ENCODE results near the gene FBXO31.
A peak's percentile ranks its signal among the peaks of the same experiment; 100 is the strongest.

Gene FBXO31

GRCh38 chr16:87356491-87356853, 27.1 kb downstream of the FBXO31 start:
- Histone ChIP-seq H3K4me1 (ENCODE audit: insufficient read depth, low read length) (no peaks in the 10 kb centered on the region), H3K4me3 (ENCODE audit: low read length) (no peak overlapping the region), H3K9ac (ENCODE audit: low read depth, low read length) (no peak overlapping the region), H3K27ac (ENCODE audit: low read length) (no peak overlapping the region), H3K27me3 (ENCODE audit: insufficient read depth, low read length) (no peaks in the 10 kb centered on the region), H3K9me3 (ENCODE audit: insufficient read depth, low read depth, low read length) (no peaks in the 10 kb centered on the region), H3K36me3 (ENCODE audit: insufficient read depth, low read depth, low read length) (peaks cover 29% of the 10 kb centered on the region)

- no peaks in the 10 kb centered on the region for H3K4me1 ChIP-seq (ENCODE audit: insufficient read depth, low read length)
- peaks cover 9% of the 10 kb centered on the region; the same call in 1 of the 2 replicates for H3K36me3 ChIP-seq (ENCODE audit: insufficient read depth, low read depth, low read length)
- no peaks in the 10 kb centered on the region for H3K9me3 ChIP-seq (ENCODE audit: insufficient read depth, low read depth, low read length)
- no peak overlapping the region for H3K4me3 ChIP-seq (ENCODE audit: low read length)
- H3K9ac ChIP-seq (ENCODE audit: low read depth, low read length): no peak overlapping the region
- H3K27me3 ChIP-seq (ENCODE audit: insufficient read depth, low read length): no peaks in the 10 kb centered on the region
- H3K27ac ChIP-seq (ENCODE audit: low read length): no peak overlapping the region
Observed at GRCh38 chr16:87353613-87354012, 30.0 kb downstream of the FBXO31 start.

- no peak overlapping the region for H3K27ac ChIP-seq (ENCODE audit: low read length)
- no peaks in the 10 kb centered on the region for H3K9me3 ChIP-seq (ENCODE audit: insufficient read depth, low read depth, low read length)
- H3K36me3 ChIP-seq (ENCODE audit: insufficient read depth, low read depth, low read length): peaks cover 2% of the 10 kb centered on the region; the same call in 1 of the 2 replicates
- H3K4me3 ChIP-seq (ENCODE audit: low read length): no peak overlapping the region
- H3K27me3 ChIP-seq (ENCODE audit: insufficient read depth, low read length): no peaks in the 10 kb centered on the region
- no peaks in the 10 kb centered on the region for H3K4me1 ChIP-seq (ENCODE audit: insufficient read depth, low read length)
- H3K9ac ChIP-seq (ENCODE audit: low read depth, low read length): no peak overlapping the region
Observed at GRCh38 chr16:87352818-87353217, 30.8 kb downstream of the FBXO31 start.

- Histone ChIP-seq H3K27ac (ENCODE audit: low read length) (no peak overlapping the region), H3K27me3 (ENCODE audit: insufficient read depth, low read length) (no peaks in the 10 kb centered on the region), H3K9ac (ENCODE audit: low read depth, low read length) (no peak overlapping the region), H3K36me3 (ENCODE audit: insufficient read depth, low read depth, low read length) (0 out of 2 replicates have a peak, but pooled peaks cover 8% of the 10 kb centered on the region), H3K9me3 (ENCODE audit: insufficient read depth, low read depth, low read length) (no peaks in the 10 kb centered on the region), H3K4me3 (ENCODE audit: low read length) (no peak overlapping the region), H3K4me1 (ENCODE audit: insufficient read depth, low read length) (no peaks in the 10 kb centered on the region)
Observed at GRCh38 chr16:87351320-87351698, 32.3 kb downstream of the FBXO31 start.

- Histone ChIP-seq H3K9ac (ENCODE audit: low read depth, low read length) (no peak overlapping the region), H3K4me3 (ENCODE audit: low read length) (no peak overlapping the region), H3K27ac (ENCODE audit: low read length) (no peak overlapping the region), H3K4me1 (ENCODE audit: insufficient read depth, low read length) (no peaks in the 10 kb centered on the region; the same call in 1 of the 2 replicates), H3K9me3 (ENCODE audit: insufficient read depth, low read depth, low read length) (no peaks in the 10 kb centered on the region), H3K27me3 (ENCODE audit: insufficient read depth, low read length) (no peaks in the 10 kb centered on the region), H3K36me3 (ENCODE audit: insufficient read depth, low read depth, low read length) (0 out of 2 replicates have a peak, but pooled peaks cover 8% of the 10 kb centered on the region)
Observed at GRCh38 chr16:87350681-87351319, 32.8 kb downstream of the FBXO31 start.

GRCh38 chr16:87350031-87350430, 33.5 kb downstream of the FBXO31 start:
- Histone ChIP-seq H3K36me3 (ENCODE audit: insufficient read depth, low read depth, low read length) (0 out of 2 replicates have a peak, but pooled peaks cover 8% of the 10 kb centered on the region), H3K9ac (ENCODE audit: low read depth, low read length) (no peak overlapping the region), H3K9me3 (ENCODE audit: insufficient read depth, low read depth, low read length) (no peaks in the 10 kb centered on the region), H3K27ac (ENCODE audit: low read length) (no peak overlapping the region), H3K4me1 (ENCODE audit: insufficient read depth, low read length) (peaks cover 5% of the 10 kb centered on the region; the same call in 1 of the 2 replicates), H3K27me3 (ENCODE audit: insufficient read depth, low read length) (no peaks in the 10 kb centered on the region), H3K4me3 (ENCODE audit: low read length) (no peak overlapping the region)

- H3K9me3 ChIP-seq (ENCODE audit: insufficient read depth, low read depth, low read length): no peaks in the 10 kb centered on the region
- H3K27ac ChIP-seq (ENCODE audit: low read length): no peak overlapping the region
- no peaks in the 10 kb centered on the region for H3K27me3 ChIP-seq (ENCODE audit: insufficient read depth, low read length)
- no peak overlapping the region for H3K9ac ChIP-seq (ENCODE audit: low read depth, low read length)
- peaks cover 5% of the 10 kb centered on the region; the same call in 1 of the 2 replicates for H3K4me1 ChIP-seq (ENCODE audit: insufficient read depth, low read length)
- no peak overlapping the region for H3K4me3 ChIP-seq (ENCODE audit: low read length)
- H3K36me3 ChIP-seq (ENCODE audit: insufficient read depth, low read depth, low read length): 0 out of 2 replicates have a peak, but pooled peaks cover 8% of the 10 kb centered on the region
Observed at GRCh38 chr16:87348616-87349157, 34.9 kb downstream of the FBXO31 start.

GRCh38 chr16:87347932-87348615, 35.5 kb downstream of the FBXO31 start:
- peaks cover 8% of the 10 kb centered on the region; the same call in 1 of the 2 replicates for H3K36me3 ChIP-seq (ENCODE audit: insufficient read depth, low read depth, low read length)
- H3K4me1 ChIP-seq (ENCODE audit: insufficient read depth, low read length): peaks cover 5% of the 10 kb centered on the region; the same call in 1 of the 2 replicates
- no peak overlapping the region for H3K9ac ChIP-seq (ENCODE audit: low read depth, low read length)
- no peak overlapping the region for H3K27ac ChIP-seq (ENCODE audit: low read length)
- no peak overlapping the region for H3K4me3 ChIP-seq (ENCODE audit: low read length)
- no peaks in the 10 kb centered on the region for H3K9me3 ChIP-seq (ENCODE audit: insufficient read depth, low read depth, low read length)
- H3K27me3 ChIP-seq (ENCODE audit: insufficient read depth, low read length): no peaks in the 10 kb centered on the region

GRCh38 chr16:87346517-87347060, 37.0 kb downstream of the FBXO31 start:
- Histone ChIP-seq H3K4me3 (ENCODE audit: low read length) (no peak overlapping the region), H3K4me1 (ENCODE audit: insufficient read depth, low read length) (peaks cover 5% of the 10 kb centered on the region; the same call in 1 of the 2 replicates), H3K27ac (ENCODE audit: low read length) (no peak overlapping the region), H3K36me3 (ENCODE audit: insufficient read depth, low read depth, low read length) (peaks cover 23% of the 10 kb centered on the region), H3K9ac (ENCODE audit: low read depth, low read length) (no peak overlapping the region), H3K9me3 (ENCODE audit: insufficient read depth, low read depth, low read length) (no peaks in the 10 kb centered on the region), H3K27me3 (ENCODE audit: insufficient read depth, low read length) (no peaks in the 10 kb centered on the region)

GRCh38 chr16:87345726-87346424, 37.7 kb downstream of the FBXO31 start:
- Histone ChIP-seq H3K27ac (ENCODE audit: low read length) (peak overlapping the region; percentile 65), H3K27me3 (ENCODE audit: insufficient read depth, low read length) (no peaks in the 10 kb centered on the region), H3K36me3 (ENCODE audit: insufficient read depth, low read depth, low read length) (peaks cover 24% of the 10 kb centered on the region), H3K9me3 (ENCODE audit: insufficient read depth, low read depth, low read length) (no peaks in the 10 kb centered on the region), H3K4me1 (ENCODE audit: insufficient read depth, low read length) (peaks cover 5% of the 10 kb centered on the region; the same call in 1 of the 2 replicates), H3K4me3 (ENCODE audit: low read length) (no peak overlapping the region), H3K9ac (ENCODE audit: low read depth, low read length) (no peak overlapping the region)

- H3K27ac ChIP-seq (ENCODE audit: low read length): peak overlapping the region; percentile 65
- no peak overlapping the region for H3K4me3 ChIP-seq (ENCODE audit: low read length)
- H3K4me1 ChIP-seq (ENCODE audit: insufficient read depth, low read length): peaks cover 5% of the 10 kb centered on the region; the same call in 1 of the 2 replicates
- H3K9me3 ChIP-seq (ENCODE audit: insufficient read depth, low read depth, low read length): no peaks in the 10 kb centered on the region
- H3K27me3 ChIP-seq (ENCODE audit: insufficient read depth, low read length): no peaks in the 10 kb centered on the region
- H3K36me3 ChIP-seq (ENCODE audit: insufficient read depth, low read depth, low read length): peaks cover 24% of the 10 kb centered on the region
- no peak overlapping the region for H3K9ac ChIP-seq (ENCODE audit: low read depth, low read length)
Observed at GRCh38 chr16:87344931-87345631, 38.5 kb downstream of the FBXO31 start.

Data from iPS-20b (cell line).